ENCODE data around the gene KDF1.

GRCh38 chr1:26911399-26912146 is 48.7 kb downstream of the KDF1 start:
- TF ChIP-seq CTCF (IDR thresholded peaks at IDR 0.05) (no peak), ZFX (IDR thresholded peaks at IDR 0.05; ENCODE audit: borderline replicate concordance) (no peak)

All from 22Rv1 (cell line).